Cardiac fibroblast (primary cell): ENCODE results near the gene SPIRE2.

Experiments
- DNase-seq, 2 donors: peaks; one replicate each; pipeline versions ENCODE4 v3.0.0 to v3.0.0-alpha.2; 2010; ENCODE audit warnings: low read depth in 2 of 2
- H3K4me3 ChIP-seq, 2 donors: replicated peaks in 1 of 2; 1 replicate in 1 of 2; 2 replicates in 1 of 2; pipeline ENCODE4 v1.5.1; 2011; ENCODE audit warnings: low read depth in 2 of 2, low read length in 2 of 2, mild to moderate bottlenecking in 2 of 2, moderate library complexity in 1 of 2
- TF ChIP-seq, protein P1 (sequence below): IDR thresholded peaks from one replicate; pipeline ENCODE4 v1.5.1; 2011; ENCODE audit warnings: low read depth, mild to moderate bottlenecking, low read length, inconsistent platforms

SPIRE2 gene

DNA sequence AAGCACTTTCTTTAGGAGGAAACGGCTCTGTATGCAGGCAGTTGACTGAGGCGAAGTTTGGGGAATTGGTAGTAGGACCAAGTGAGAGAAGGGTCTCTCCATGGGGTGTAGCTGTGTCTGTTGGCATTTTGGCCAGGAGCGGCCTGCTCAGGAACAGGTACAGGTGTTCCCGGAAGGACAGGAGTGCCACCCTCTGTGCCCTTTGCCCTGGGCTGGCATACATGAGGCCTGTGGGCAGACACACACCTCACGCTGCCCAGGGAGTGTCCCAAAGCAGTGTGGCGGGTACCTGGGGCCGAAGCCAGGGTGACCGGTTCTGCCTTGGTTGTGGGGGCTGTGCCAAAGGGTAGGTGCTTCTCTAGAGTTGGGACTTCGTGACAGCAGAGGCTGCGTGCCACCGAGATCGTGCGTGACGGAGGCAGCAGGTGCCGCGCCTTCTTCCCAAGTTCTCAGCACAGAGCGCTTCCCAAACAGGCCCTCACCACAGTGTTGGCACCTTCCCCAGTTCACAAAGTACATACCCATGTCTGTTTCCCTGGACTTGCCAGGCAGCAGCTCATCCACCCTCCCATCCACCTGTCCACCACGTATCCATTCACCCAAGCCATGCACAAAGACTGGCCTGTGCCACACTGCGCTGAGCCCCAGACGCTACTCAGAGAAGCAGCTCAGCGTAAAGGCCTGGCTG, 25.2 kb downstream of the SPIRE2 start:
- TF ChIP-seq, protein P1, sequence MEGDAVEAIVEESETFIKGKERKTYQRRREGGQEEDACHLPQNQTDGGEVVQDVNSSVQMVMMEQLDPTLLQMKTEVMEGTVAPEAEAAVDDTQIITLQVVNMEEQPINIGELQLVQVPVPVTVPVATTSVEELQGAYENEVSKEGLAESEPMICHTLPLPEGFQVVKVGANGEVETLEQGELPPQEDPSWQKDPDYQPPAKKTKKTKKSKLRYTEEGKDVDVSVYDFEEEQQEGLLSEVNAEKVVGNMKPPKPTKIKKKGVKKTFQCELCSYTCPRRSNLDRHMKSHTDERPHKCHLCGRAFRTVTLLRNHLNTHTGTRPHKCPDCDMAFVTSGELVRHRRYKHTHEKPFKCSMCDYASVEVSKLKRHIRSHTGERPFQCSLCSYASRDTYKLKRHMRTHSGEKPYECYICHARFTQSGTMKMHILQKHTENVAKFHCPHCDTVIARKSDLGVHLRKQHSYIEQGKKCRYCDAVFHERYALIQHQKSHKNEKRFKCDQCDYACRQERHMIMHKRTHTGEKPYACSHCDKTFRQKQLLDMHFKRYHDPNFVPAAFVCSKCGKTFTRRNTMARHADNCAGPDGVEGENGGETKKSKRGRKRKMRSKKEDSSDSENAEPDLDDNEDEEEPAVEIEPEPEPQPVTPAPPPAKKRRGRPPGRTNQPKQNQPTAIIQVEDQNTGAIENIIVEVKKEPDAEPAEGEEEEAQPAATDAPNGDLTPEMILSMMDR = no peak
- no peak for DNase-seq
- no peak overlapping the region for H3K4me3 ChIP-seq

DNA sequence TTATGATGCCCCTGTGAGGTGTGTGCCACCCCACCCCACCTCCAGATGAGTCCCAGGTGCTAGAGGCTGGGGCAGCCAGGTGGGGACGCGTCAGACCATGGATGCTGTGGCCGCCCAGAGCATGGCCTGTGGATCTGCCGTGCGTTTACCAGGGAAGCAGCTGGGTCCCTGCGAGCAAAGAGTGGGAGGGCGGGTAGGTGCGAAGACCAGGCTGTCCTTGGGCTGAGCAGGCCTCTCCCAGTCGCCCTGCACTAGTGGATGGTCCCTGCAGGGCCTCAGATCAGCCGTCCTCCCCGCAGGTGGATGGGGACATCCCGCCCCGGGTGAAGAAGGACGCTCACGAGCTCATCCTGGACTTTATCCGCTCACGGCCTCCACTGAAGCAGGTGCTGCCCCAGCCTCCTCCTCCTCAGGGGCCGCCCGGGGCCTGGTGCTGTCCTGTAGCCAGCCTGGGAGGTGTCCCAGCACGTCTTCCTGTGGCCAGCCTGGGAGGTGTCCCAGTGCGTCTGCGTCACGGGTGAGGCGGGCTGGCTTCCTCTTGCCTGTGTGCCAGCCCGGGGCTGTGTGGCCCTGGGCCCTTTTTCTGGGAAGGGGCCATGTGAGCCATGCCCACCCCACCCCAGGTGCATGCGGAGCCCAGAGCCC, 27.1 kb downstream of the SPIRE2 start:
- no peak for DNase-seq
- TF ChIP-seq, protein P1 = no peak
- no peak overlapping the region for H3K4me3 ChIP-seq

DNA sequence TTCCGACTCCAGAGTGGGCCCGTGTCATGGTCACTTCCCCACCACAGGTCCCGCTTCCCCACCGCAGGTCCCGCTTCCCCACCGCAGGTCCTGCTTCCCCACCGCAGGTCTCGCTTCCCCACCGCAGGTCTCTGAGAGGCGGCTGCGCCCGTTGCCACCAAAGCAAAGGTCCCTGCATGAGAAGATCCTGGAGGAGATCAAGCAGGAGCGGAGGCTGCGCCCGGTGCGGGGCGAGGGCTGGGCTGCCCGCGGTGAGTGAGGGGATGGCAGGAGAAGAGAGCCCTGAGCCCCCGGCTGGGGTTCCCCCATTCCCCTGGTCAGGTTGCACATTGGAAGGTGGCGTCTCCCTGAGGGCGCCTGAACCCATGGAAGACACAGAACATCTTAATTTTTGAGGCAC, 27.7 kb downstream of the SPIRE2 start:
- DNase-seq = no peak
- TF ChIP-seq, protein P1 = no peak
- H3K4me3 ChIP-seq = no peak overlapping the region

DNA sequence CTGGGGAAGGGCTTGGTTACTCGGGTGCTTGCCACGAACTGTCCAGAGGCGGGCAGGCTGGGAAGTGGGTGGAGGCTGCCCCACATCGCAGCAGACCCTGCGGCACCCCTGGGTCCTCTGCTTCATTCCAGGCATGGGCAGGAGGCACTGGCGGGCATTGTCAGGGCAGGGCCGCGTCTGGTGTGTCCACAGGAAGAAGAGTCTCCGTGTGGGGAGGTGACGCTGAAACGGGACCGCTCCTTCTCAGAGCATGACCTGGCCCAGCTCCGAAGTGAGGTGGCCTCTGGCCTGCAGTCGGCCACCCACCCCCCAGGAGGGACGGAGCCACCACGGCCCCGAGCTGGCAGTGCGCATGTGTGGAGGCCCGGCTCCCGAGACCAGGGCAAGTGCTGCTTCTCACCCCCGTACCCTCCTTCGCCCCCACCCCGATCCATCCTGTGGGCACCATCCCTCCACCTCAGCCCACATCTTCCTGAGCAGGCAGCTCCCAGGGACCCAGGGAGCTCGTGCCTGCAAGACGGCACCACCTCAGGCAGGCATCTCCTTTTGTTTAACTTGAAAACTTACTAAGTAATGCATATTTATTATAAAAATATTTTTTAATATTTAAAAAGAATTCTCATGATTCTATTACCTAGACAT, 30.8 kb downstream of the SPIRE2 start:
- TF ChIP-seq, protein P1 = no peak
- H3K4me3 ChIP-seq = no peak overlapping the region
- DNase-seq = no peak

DNA sequence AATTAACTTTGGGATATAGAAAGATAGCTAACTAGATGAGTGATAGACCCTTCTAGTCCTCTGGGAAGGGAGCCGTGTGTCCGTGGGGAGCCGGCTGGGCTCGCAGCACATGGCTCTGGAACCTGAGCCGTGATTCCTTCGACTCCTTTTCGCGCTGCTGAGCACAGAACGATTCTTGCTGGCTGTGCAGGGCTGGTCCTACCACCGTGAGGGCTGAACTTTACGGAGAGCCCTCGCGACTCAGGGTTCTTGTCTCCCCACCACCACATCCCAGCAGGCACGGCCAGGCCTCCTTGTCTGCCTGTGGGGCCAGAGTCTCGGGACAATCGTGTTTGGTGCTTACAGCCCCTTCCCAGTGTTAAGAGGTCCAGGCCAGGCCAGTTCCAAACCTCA, 31.3 kb downstream of the SPIRE2 start:
- no peak overlapping the region for H3K4me3 ChIP-seq
- TF ChIP-seq, protein P1 = no peak
- DNase-seq = no peak

DNA sequence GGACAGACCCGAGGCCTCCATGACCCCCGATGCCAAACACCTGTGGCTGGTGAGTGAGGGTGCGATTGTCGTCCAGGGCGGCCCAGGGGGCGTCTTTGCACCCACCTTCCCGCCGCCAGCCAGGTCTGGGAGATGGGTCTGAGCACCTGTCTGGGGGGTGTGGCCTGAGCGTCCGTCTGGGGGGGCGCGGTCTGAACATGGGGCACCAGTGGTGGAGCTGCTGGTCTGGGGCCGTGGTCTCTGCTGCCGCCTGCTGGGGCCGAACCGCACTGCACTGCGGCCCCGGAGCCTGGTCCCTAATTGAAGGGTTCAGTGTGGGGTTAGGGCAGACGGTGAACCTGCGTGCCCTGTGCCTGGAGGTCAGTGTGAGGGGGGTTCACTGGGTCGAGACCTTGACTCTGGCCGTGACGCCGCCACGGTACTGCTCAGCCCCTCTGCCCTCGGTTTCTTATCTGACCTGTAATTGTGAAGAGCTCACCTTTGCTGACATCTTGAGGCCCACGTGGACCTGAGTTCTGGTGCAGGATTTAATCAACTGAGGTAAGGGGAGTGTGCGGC, 32.6 kb downstream of the SPIRE2 start:
- no peak overlapping the region for H3K4me3 ChIP-seq
- TF ChIP-seq, protein P1 = peak; percentile 98
- DNase-seq = peak; percentile 57 to 59
